ENCODE results near the gene AATK. TPM values are rescaled to one million over a fixed set of nuclear protein-coding genes. Genes with fewer than 3 reads are reported as not detected.

The AATK gene
- total RNA-seq, 4 donors from 2014 or later = 4.1 to 17.6 (median 7.4) TPM

DNA sequence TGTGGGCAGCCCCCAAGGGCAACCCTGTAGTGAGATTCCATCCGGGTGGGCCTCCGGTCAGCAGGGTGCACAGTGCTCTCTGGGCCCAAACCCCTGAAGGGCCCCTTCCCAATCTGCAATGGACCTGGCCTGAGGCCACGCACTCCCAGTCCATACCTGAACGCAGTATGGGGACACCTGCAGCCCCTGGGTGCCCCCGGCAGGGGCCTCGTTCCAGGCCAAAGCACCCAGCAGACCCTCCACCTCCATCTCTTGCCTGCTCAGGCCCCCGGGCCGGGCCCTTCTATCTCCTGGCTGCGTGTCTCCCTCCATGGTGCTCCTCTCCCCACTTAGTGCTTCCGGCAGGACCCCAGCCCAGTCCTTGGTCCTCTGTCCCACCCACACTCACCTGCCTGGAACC lies 17.3 kb upstream of the AATK start:
- intact Hi-C loops (cut with DNase I) = no loop called here

DNA sequence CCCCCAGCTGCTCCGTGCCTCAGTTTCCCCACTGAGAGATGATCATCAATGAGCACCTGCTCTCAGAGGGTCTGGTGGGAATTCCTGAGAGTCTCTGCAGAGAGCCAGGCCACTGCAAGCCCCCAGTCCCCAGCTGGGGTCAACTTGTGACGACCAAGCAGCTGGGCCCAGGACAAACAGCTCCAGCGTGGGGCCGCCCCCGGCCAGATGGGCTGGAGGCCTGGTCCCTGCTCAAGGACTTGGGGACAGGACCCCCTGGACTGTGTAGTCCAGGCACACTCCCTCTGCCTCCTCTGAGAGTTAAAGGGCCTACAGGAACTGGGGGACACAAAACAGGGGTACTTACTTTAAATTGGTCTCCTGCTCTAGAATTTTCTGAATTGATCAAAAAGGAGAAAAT lies 16.6 kb upstream of the AATK start:
- H3K4me3 ChIP-seq (replicated peaks in 1 of 3) = no peak overlapping the region
- H3K27me3 ChIP-seq = no peaks in the 10 kb centered on the region
- H3K9me3 ChIP-seq = no peaks in the 10 kb centered on the region
- no peak overlapping the region for H3K27ac ChIP-seq
- intact Hi-C loops (cut with DNase I) = no loop called here
- DNase-seq = no peak
- TF ChIP-seq, protein P1, sequence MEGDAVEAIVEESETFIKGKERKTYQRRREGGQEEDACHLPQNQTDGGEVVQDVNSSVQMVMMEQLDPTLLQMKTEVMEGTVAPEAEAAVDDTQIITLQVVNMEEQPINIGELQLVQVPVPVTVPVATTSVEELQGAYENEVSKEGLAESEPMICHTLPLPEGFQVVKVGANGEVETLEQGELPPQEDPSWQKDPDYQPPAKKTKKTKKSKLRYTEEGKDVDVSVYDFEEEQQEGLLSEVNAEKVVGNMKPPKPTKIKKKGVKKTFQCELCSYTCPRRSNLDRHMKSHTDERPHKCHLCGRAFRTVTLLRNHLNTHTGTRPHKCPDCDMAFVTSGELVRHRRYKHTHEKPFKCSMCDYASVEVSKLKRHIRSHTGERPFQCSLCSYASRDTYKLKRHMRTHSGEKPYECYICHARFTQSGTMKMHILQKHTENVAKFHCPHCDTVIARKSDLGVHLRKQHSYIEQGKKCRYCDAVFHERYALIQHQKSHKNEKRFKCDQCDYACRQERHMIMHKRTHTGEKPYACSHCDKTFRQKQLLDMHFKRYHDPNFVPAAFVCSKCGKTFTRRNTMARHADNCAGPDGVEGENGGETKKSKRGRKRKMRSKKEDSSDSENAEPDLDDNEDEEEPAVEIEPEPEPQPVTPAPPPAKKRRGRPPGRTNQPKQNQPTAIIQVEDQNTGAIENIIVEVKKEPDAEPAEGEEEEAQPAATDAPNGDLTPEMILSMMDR (IDR thresholded peaks at IDR 0.05) = no peak
- TF ChIP-seq POLR2A (IDR thresholded peaks at IDR 0.05) = no peak
- 75% methylated on average over 4 of the region's 5 CpGs; no CpG with 5 or more reads in 1 of the 2 donors for WGBS, 2 donors
- no peaks in the 10 kb centered on the region for H3K4me1 ChIP-seq
- H3K36me3 ChIP-seq = no peaks in the 10 kb centered on the region

More for the DNA sequence above, 17.3 kb upstream of the AATK start:
- Histone ChIP-seq H3K27me3 (no peaks in the 10 kb centered on the region), H3K36me3 (no peaks in the 10 kb centered on the region), H3K4me3 (replicated peaks in 1 of 3) (no peak overlapping the region), H3K4me1 (no peaks in the 10 kb centered on the region), H3K27ac (no peak overlapping the region), H3K9me3 (no peaks in the 10 kb centered on the region)
- TF ChIP-seq POLR2A (IDR thresholded peaks at IDR 0.05) = no peak
- TF ChIP-seq, protein P1 (IDR thresholded peaks at IDR 0.05) = no peak
- 65 to 75% methylated on average over 8 to 10 of the region's 10 CpGs for WGBS, 2 donors
- no peak for DNase-seq

DNA sequence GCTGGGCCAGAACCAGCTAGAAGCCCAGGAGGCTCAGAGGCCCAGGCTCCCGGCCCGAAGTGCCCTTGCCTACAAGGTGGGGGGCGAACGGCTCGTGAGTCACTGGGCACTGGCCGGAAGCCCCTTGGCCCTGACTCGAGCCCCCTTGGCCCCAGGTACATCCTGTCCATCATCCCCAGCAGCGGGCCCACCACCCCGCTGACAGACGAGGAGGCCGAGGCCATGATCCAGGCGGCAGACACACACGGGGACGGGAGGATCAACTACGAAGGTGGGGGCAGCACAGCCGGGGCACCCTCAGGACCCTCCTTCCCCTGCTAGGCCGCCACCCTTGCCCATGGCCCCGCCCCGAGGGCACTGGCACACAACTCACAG lies 15.8 kb upstream of the AATK start:
- Histone ChIP-seq H3K27ac (no peak overlapping the region), H3K36me3 (no peaks in the 10 kb centered on the region), H3K9me3 (no peaks in the 10 kb centered on the region), H3K4me3 (replicated peaks in 1 of 3) (no peak overlapping the region), H3K27me3 (no peaks in the 10 kb centered on the region), H3K4me1 (no peaks in the 10 kb centered on the region)
- intact Hi-C loops (cut with DNase I) = no loop called here
- 94% methylated on average over 12 to 14 of the region's 19 CpGs for WGBS, 2 donors
- DNase-seq = no peak
- TF ChIP-seq POLR2A (IDR thresholded peaks at IDR 0.05) = no peak
- TF ChIP-seq, protein P1 (IDR thresholded peaks at IDR 0.05) = no peak

DNA sequence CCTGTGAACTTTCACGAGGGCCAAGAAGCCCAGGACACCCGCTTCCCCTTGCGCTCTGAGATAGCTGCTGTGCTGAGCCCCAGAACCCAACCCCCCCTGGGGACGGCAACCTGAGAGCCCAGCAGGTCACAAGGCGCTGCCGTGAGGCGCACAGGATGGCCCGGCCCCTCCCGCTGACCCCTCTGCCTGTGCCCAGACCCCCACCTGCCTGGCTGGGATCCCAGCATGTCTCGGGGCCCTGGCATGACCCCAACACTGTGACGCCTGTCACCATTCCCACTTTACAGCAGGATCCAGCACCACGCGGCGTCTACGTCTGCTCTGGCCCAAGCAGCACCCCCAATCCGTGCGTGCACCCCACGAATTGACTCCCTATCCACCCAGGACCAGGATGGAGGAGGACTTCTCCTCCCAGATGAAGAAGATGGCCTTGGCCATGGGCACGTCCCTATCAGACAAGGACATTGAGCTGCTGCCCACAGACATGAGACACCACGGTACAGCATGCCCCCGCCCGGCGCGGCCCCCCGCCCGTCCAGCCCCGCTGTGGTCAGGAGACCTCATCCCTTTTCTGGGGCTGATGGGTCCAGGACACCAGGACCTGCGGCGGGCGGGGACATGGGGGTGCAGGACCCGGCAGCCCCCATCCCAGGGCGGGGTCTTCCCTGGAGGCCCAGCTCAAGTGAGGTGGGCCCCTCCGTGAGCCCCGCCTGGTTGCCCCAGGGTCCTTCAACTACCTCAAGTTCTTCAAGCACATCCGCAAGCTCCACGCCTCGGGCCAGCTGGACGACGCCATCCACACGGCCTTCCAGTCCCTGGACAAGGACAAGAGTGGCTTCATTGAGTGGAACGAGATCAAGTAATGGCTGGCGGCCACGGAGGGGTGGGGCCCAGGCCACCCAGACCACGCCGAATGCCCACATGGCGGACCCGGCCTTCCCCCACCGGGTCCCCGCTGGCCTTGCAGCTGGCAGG lies 15.1 kb upstream of the AATK start:
- H3K4me1 ChIP-seq = no peaks in the 10 kb centered on the region
- H3K9me3 ChIP-seq = no peaks in the 10 kb centered on the region
- no peak for TF ChIP-seq POLR2A (IDR thresholded peaks at IDR 0.05)
- TF ChIP-seq, protein P1 (IDR thresholded peaks at IDR 0.05) = no peak
- no peaks in the 10 kb centered on the region for H3K27me3 ChIP-seq
- 87 to 91% methylated on average over 16 to 37 of the region's 49 CpGs for WGBS, 2 donors
- DNase-seq = no peak
- intact Hi-C loops (cut with DNase I) = no loop called here
- no peak overlapping the region for H3K4me3 ChIP-seq (replicated peaks in 1 of 3)
- no peaks in the 10 kb centered on the region for H3K36me3 ChIP-seq
- H3K27ac ChIP-seq = no peak overlapping the region

GRCh38 chr17:81179861-81180260 lies 13.8 kb upstream of the AATK start:
- H3K4me3 ChIP-seq (replicated peaks in 1 of 3) = no peak overlapping the region
- H3K4me1 ChIP-seq = no peaks in the 10 kb centered on the region
- no peaks in the 10 kb centered on the region for H3K36me3 ChIP-seq
- TF ChIP-seq POLR2A (IDR thresholded peaks at IDR 0.05) = no peak
- TF ChIP-seq, protein P1 (IDR thresholded peaks at IDR 0.05) = no peak
- H3K27ac ChIP-seq = no peak overlapping the region
- no peak for DNase-seq
- no peaks in the 10 kb centered on the region for H3K27me3 ChIP-seq
- intact Hi-C loops (cut with DNase I) = no loop called here
- no peaks in the 10 kb centered on the region for H3K9me3 ChIP-seq
- 75 to 85% methylated on average over 7 to 10 of the region's 12 CpGs for WGBS, 2 donors

Data from thyroid gland (tissue), 4 donors.